NCI-H82 (cell line): ENCODE measurements around the gene ALDOB.
"Not testable (repeated sequence)": the region's sequence is repeated elsewhere in the genome, so short reads cannot be mapped to it uniquely, and the experiment has no call there.

Experiments used
- DNase-seq: peaks from one replicate; lab custom pipeline; 2025; lab: John Stamatoyannopoulos, UW

The ALDOB gene

GRCh38 chr9:101384873-101385536, 50.6 kb downstream of the ALDOB start, which contains the start of gene BAAT:
Gene BAAT (minus strand): TSS chr9:101385006. CDS start chr9:101371404, 13,602 bp downstream.
- DNase-seq: not testable (repeated sequence)

GRCh38 chr9:101383361-101383760, 52.2 kb downstream of the ALDOB start:
- DNase-seq: no peak

- no peak for DNase-seq
These were observed 53.7 kb downstream of the ALDOB start for GRCh38 chr9:101381833-101382342.

- no peak for DNase-seq
These were observed 54.5 kb downstream of the ALDOB start for GRCh38 chr9:101381118-101381517.

GRCh38 chr9:101380295-101380694, 55.3 kb downstream of the ALDOB start:
- DNase-seq: no peak

- DNase-seq: no peak
These were observed 59.3 kb downstream of the ALDOB start for GRCh38 chr9:101376111-101376848.

GRCh38 chr9:101375546-101375945, 60.0 kb downstream of the ALDOB start:
- no peak for DNase-seq

GRCh38 chr9:101372327-101373118, 63.1 kb downstream of the ALDOB start:
- DNase-seq: no peak

GRCh38 chr9:101371813-101372212, 63.8 kb downstream of the ALDOB start:
- DNase-seq: no peak
